Measurements from ENCODE around the gene CYP4F8.
"Not testable (repeated sequence)": the region's sequence is repeated elsewhere in the genome, so short reads cannot be mapped to it uniquely, and the experiment has no call there.

Gene CYP4F8

GRCh38 chr19:15643387-15643786, 28.4 kb downstream of the CYP4F8 start:
- in situ Hi-C loops (cut with HindIII; ENCODE audit: low sequenced_read_pairs): loop anchor here (5.0 kb wide), 1 partner anchor 44 kb away; no protein-coding TSS in a partner anchor

DNA sequence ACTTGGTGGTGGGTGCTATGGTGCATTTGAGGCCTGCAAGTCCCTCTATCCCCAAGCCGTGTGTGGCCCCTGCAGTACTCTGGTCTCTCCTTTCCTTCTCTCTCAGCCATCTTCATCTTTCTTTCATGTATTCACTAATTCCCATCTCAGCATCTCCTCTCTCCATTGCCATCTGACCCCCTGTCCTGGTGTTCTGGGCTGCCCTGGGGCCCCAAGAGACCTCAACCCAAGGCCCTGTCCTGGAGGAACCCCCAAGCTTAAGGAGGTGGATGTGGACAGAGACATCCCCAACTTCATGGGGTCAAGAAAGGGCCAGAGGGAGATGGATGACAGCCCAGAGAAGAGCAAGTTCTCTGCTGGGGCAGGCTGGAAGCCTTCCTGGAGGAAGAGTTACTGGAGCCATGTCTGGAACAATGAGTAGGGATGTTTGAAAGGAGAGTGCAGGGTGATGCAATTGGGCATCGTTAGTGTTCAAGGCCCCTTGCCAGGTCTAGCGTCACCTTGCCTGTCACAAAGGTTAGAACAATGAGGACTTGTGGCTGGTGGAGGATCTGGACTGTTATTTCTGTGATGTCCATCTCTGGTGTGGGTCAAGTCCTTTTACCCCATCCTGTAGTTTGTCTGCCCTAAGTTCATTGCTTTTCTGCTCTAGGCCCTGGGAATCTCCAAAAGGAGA, 29.2 kb downstream of the CYP4F8 start:
- in situ Hi-C loops (cut with HindIII; ENCODE audit: low sequenced_read_pairs): loop anchor here (5.0 kb wide), 1 partner anchor 43 kb away; no protein-coding TSS in a partner anchor

DNA sequence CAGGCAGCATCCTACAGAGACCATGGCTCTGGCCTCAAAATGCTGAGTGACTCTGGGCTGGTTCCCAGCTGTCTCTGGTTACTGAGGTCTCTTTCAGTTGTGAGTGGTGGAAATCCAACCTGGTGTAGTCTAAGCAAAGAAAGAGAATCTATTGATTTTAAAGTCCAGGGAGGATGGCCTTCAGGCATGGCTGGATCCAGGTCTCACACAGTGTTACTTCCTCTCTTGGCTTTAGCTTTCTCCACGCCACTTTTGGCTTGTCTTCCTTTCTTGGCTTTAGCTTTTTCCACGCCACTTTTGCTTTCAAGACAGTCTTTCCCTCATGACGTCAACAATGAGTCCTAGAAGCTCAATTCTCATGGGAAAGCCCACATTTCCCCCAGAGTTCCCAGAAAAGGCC, 29.8 kb downstream of the CYP4F8 start:
- in situ Hi-C loops (cut with HindIII; ENCODE audit: low sequenced_read_pairs): loop anchor here (5.0 kb wide), 1 partner anchor 42 kb away; no protein-coding TSS in a partner anchor

DNA sequence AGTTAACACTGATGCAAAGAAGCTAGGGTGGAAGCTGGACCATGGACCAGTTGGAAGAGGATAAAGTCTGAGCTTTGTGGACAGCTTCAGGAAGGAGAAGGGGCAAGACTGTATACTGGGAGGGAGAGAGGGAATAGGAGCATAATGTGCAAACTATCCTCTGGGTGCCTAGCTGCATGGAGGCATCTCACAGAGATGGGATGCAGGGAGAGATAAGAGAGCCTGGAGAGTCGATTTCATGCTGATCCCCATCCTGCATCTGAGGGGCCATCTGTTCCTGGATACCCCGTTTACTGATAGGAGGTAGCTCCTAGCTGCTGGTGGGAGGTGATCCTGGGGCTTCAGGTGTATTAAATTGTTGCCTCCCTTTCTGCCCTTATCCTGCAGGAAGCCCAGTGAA, 34.5 kb downstream of the CYP4F8 start:
- in situ Hi-C loops (cut with HindIII; ENCODE audit: low sequenced_read_pairs): no loop called here

DNA sequence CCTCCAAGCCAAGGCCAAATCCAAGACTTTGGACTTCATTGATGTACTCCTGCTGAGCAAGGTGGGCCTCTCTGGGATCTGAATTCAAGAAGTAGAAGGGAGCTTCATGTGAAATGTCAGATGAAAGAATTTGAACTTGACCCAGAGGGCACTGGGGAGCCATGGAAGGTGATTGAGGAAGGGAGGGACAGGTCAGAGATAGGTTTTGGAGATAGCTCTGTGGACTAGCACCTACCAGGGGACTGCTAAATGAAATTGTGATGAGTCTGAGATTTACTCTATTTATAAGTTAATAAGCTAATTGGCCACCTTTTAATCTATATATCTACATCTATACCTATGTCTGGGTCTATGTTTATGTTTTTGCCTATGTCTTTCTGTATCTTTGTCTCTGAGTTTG, 35.1 kb downstream of the CYP4F8 start:
- in situ Hi-C loops (cut with HindIII; ENCODE audit: low sequenced_read_pairs): not testable (repeated sequence)

GRCh38 chr19:15651791-15652190, 36.8 kb downstream of the CYP4F8 start:
- in situ Hi-C loops (cut with HindIII; ENCODE audit: low sequenced_read_pairs): no loop called here

GRCh38 chr19:15652559-15653278, 37.7 kb downstream of the CYP4F8 start:
- in situ Hi-C loops (cut with HindIII; ENCODE audit: low sequenced_read_pairs): no loop called here

DNA sequence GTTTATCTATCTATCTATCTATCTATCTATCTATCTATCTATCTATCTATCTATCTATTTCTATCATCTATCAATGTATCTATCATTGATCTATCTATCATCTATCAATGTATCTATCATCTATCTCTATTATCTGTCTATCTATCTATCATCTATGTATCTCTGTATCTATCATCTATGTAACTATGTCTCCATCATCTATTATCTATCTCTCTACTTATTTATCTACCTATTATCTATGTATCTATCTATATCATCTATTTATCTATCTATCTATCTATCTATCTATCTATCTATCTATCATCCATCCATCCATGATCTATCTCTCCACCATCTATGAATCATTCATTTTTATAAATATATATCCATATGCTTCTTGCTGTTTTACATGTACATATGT, 41.4 kb downstream of the CYP4F8 start:
- in situ Hi-C loops (cut with HindIII; ENCODE audit: low sequenced_read_pairs): no loop called here

- in situ Hi-C loops (cut with HindIII; ENCODE audit: low sequenced_read_pairs): no loop called here
Observed at GRCh38 chr19:15663247-15663646, 48.2 kb downstream of the CYP4F8 start.

GRCh38 chr19:15666186-15666585, 51.2 kb downstream of the CYP4F8 start:
- in situ Hi-C loops (cut with HindIII; ENCODE audit: low sequenced_read_pairs): no loop called here

- in situ Hi-C loops (cut with HindIII; ENCODE audit: low sequenced_read_pairs): no loop called here
Observed at GRCh38 chr19:15666883-15667282, 51.9 kb downstream of the CYP4F8 start.

DNA sequence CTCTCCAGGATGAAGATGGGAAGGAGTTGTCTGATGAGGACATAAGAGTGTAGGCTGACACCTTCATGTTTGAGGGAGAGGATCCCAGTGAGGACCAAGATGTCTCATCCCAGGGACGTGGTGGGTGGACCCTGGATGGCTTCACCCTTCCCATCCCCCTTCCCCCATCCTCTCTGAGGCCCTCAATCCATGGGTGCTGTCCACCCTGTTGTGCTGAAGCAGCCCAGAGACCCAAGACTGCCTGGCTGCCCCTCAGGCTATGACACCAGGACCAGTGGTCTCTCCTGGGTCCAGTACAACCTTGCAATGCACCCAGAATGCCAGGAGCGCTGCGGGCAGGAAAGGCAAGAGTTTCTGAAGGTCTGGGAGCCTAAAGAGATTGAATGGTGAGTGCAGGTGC, 54.4 kb downstream of the CYP4F8 start:
- in situ Hi-C loops (cut with HindIII; ENCODE audit: low sequenced_read_pairs): no loop called here

DNA sequence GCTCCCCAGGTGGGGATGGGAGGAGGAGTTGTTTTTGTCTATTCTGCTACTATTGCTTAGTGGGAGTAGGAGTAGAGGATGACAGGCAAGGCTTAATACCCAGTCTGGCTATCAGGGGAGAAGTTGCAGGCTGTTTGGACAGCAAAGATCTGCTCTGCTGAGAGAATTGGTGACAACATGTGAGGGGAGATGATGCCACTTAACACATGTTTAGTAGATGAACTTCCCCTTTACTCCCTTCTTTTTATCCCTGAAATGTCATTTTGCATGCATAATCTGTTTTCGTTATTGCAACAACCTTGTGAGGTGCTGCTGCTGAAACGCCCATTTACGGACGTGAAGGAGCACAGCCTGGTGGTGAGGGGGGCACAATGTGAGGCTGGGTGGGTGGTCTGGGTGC, 54.9 kb downstream of the CYP4F8 start:
- in situ Hi-C loops (cut with HindIII; ENCODE audit: low sequenced_read_pairs): no loop called here

DNA sequence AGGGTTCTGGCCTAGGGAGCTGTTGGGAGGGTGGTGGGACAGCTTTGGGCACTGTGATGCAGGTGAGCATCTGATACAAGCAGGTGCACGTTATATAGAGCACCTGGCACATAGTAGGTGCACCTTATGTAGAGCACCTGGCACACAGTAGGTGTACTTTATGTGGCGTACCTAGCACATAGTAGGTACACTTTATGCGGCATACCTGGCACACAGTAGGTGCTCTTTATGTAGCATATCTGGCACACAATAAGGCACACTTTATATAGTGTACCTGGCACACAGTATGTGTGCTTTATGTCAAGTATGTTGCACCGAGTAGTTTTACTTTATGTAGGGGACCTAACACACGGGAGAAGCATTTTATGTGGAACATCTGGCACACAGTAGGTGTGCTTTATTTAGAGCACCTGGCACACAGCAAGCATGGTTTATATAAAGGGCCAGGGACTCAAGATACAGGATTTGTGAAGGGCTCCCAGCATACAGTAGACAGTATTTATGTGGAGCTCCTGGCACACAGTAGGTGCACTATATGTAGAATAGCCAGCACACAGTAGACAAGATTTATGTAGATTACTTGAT, 56.3 kb downstream of the CYP4F8 start:
- in situ Hi-C loops (cut with HindIII; ENCODE audit: low sequenced_read_pairs): no loop called here

DNA sequence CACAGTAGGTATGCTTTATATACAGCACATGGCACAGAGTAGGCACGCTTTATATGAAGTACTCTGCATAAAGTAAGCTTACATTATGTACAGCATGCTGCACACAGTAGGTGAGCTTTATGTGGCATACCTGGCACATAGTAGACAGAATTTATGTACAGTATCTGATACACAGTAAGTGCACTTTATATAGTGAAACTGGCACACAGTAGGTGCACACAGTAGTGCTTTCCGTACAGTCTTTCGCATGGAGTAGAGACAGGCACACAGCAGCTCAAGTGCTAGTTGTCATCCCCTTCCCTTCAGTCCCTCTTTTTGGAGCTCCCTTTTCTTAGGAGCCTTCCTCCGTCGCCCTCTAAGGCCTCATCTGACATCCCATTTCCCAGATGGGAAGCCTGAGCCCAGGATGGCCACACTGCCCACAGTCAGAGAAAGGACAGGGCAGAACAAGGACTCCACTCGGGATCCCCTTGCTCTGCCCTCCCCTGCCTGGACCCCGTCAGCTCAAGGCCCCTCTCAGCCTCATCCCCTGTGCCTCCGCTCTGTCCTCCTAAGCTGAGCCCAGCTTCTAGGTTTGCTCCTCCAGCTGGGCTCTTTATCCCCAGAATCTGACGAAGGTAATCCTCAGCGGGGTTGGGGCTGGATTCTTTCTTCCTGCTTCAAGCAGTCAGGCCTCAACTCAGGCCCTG, 57.0 kb downstream of the CYP4F8 start:
- in situ Hi-C loops (cut with HindIII; ENCODE audit: low sequenced_read_pairs): no loop called here

DNA sequence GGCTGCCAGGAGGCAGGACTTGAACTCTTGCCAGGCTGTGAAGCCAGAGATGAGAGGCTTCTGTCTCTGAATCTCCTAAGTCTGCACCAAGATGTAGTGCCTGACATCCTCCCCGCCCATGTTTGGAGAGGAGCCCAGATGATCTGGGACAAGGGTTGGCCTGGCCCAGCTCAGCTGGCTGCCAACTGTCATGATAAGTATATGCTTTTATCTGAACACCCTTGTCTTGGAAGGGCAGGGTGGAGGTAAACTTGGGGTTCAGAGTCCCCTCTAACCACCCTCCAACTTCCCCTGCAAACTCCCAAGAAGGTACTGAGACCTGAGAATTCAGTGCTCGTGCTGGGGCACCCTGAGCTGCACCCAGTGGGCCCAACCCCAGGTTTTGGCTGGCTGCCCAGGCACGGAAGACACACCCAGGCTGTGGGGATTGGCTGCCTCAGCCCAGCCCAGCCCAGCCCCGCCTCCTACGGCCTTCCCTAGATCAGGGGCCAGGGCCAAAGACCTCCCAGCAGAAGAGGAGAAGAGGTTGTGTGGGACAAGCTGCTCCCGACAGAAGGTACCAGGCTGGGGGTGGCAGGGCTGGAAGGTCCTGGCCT, 57.7 kb downstream of the CYP4F8 start, which contains the start of gene CYP4F12:
CYP4F12 (plus strand) TSS at position 508 of the 596 bp plus-strand sequence. CDS start 443 bp downstream, outside the sequence.
- in situ Hi-C loops (cut with HindIII; ENCODE audit: low sequenced_read_pairs): no loop called here

DNA sequence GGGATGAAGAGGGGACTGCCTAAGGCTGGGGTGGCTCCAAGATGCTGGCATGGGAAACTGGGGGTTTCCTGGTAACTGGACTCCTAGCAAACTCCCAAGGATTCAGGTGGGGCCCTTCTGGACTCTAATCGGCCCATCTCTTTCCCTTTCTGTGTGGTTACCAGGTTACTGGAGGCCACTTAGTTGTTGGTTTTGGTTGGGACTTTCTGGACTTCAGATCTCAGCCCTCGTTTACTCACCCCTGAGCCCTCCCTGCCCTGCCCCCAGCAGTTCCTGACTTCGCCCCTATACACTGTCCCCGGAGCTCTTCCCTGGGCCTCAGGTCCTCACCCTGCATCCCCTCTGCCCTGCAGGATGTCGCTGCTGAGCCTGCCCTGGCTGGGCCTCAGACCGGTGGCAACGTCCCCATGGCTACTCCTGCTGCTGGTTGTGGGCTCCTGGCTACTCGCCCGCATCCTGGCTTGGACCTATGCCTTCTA, 58.2 kb downstream of the CYP4F8 start:
- in situ Hi-C loops (cut with HindIII; ENCODE audit: low sequenced_read_pairs): no loop called here

DNA sequence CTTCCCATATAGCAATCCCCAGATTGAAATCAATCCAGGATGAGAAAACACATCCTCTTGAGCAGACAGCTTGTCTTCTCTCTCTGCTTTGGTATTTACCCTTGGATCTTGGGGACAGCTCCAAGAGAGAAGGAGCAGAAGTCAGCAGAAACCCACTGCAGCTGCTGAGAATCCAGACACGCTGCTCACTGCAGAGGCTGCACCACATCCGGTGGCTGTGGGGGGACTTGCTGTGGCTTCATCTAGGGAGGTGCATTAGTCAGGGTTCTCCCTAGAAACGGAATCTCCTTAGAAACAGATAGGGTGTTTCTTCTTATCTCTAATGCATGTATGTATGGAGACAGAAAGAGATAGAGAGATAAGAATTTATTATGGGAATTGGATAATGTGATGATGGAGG, 60.5 kb downstream of the CYP4F8 start:
- in situ Hi-C loops (cut with HindIII; ENCODE audit: low sequenced_read_pairs): no loop called here

DNA sequence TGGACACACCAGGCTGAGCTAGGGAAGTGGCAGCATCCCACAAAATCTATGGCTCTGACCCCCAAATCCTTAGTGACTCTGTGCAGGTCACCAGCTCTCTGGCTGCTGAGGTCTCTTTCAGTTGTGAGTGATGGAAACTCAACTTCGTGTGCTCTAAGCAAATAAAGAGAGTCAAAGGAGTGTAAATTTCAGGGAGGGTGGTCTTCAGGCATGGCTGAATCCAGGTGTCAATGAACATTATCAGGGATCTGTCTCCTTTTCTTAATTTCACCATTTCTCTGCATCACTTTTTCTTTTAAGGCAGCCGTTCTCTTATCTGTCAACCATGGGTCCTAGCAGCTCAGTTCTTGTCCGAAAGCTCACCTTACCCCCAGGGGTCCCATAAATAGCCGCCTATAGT, 64.1 kb downstream of the CYP4F8 start:
- in situ Hi-C loops (cut with HindIII; ENCODE audit: low sequenced_read_pairs): no loop called here

DNA sequence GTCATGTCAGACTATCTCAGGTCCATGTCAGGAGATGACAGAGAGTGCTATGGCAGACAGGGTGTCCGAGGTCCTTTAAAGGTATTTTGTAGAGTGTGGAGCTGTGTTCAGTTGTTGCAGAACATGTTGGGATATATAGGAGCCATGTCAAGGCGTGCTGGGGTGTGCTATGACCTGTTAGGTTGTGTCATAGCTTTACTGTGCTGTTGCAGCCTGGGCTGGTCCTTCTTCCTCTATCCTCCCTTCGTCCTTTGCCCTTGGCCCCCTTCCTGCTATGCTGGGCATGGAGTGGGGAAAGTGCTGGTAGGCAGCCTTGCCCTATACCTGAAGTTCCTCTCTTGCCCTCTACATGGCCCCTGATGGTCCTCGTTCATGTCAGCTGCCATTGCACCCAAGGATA, 64.8 kb downstream of the CYP4F8 start:
- in situ Hi-C loops (cut with HindIII; ENCODE audit: low sequenced_read_pairs): not testable (repeated sequence)
